Fibroblast of lung (primary cell): ENCODE measurements around the gene CFAP91.

Experiments used
- CTCF ChIP-seq, 2 donors: IDR thresholded peaks in 1 of 2; conservative IDR thresholded peaks in 1 of 2; 1 replicate in 1 of 2; 2 replicates in 1 of 2; pipeline ENCODE4 v1.5.1; 2011 to 2012; ENCODE audit warnings: low read length in 2 of 2, control low read depth in 1 of 2, inconsistent platforms in 1 of 2, low read depth in 1 of 2, mild to moderate bottlenecking in 1 of 2
- EZH2 ChIP-seq: IDR thresholded peaks from 2 replicates; pipeline ENCODE4 v1.5.1; 2012; ENCODE audit warnings: low read length, control low read depth, mild to moderate bottlenecking; ENCODE audit errors: missing control alignments

GRCh38 chr3:119672776-119673175 lies 30.0 kb upstream of the CFAP91 start:
- no peak for TF ChIP-seq CTCF (conservative IDR thresholded peaks at IDR 0.05 in 1 of 2, IDR thresholded peaks at IDR 0.05 in 1 of 2; ENCODE audit: low read depth in 1 of 2, low read length in 2 of 2)
- TF ChIP-seq EZH2 = no peak
